Measurements from ENCODE around the gene RNF11.
"Not testable (repeated sequence)": the region's sequence is repeated elsewhere in the genome, so short reads cannot be mapped to it uniquely, and the experiment has no call there.

The RNF11 gene

DNA sequence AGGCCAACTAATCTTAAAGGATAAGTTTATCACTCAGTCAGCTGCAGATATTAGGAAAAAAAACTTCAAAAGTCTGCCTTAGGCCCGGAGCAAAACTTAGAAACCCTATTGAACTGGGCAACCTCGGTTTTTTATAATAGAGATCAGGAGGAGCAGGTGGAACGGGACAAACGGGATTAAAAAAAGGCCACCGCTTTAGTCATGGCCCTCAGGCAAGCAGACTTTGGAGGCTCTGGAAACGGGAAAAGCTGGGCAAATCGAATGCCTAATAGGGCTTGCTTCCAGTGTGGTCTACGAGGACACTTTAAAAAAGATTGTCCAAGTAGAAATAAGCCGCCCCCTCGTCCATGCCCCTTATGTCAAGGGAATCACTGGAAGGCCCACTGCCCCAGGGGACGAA lies 7.6 kb upstream of the RNF11 start:
- DNase-seq, result not testable (repeated sequence)

DNA sequence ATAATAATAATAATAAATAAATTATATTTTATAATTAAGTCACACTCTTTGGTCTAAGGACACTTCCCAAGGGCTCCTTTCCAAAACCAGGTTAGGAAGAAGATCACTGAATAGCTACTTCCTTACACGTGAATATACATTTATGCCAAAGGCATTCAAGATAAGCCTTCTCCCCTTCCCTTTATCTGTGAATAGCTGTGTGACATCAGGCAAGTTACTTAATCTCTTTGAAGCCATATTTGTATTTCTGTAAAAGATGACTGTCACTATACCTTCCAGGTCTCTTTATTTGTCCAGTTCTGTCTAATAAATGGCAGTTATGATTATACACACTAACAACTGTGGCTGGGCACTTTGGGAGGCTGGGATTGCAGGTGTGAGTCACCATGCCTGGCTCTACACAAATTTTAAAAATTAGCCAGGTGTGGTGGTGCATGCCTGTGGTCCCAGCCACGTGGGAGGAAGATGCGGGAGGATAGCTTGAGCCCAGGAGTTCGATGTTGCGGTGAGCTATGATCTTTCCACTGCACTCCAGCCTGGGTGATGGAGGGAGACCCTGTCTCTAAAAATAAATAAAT lies 5.5 kb upstream of the RNF11 start:
- DNase-seq, result no peak

DNA sequence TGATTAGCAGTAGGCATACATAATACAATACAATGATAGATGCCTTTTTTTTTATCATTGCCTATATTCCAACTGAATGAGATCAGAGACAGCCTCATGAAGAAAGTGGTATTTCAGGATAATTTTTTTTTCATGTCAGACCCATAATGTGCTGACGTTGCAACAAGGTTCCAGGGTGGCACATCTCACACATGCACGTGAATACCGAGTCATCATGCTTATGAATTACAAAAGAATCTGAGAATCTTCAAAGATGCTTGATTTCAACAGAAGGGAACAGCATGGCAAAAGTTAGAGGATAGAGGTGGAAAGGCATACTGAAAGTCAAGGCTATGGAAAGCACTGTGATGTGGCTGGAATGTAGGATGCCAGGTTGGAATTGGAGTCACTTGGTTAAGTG lies 5.0 kb upstream of the RNF11 start:
- DNase-seq, result no peak

DNA sequence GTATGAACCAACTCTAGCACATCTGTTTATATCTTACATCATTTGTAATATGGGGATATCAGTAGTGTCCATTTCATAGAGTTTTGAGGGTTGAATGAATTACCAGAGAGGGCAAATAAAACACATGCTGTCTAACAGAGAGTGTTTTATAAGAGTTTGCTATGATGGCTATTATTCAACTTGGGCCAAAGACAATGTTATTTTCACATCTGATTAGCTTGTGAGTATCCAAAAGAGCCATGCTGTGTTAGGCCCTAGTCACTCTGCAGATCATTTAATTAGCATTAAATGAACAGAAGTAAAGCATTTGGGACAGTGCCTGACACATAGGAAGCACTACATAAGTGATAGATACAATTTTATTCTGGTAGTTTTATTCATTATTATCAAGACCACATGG lies 4.2 kb upstream of the RNF11 start:
- no peak for DNase-seq

DNA sequence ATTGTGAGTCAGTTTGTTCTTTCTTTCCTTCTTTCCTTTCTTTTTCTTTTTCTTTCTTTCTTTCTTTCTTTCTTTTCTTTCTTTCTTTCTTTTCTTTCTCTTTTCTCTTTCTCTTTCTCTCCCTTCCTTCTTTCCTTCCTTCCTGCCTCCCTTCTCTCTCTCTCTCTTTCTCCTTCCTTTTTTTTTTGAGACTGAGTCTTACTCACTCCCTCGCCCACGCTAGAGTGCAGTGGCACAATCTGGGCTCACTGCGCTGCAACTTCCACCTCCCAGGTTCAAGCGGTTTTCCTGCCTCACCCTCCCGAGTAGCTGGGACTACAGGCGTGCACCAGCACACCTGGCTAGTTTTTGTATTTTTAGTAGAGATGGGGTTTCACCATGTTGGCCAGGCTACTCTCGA lies 1.8 kb upstream of the RNF11 start:
- not testable (repeated sequence) for DNase-seq

DNA sequence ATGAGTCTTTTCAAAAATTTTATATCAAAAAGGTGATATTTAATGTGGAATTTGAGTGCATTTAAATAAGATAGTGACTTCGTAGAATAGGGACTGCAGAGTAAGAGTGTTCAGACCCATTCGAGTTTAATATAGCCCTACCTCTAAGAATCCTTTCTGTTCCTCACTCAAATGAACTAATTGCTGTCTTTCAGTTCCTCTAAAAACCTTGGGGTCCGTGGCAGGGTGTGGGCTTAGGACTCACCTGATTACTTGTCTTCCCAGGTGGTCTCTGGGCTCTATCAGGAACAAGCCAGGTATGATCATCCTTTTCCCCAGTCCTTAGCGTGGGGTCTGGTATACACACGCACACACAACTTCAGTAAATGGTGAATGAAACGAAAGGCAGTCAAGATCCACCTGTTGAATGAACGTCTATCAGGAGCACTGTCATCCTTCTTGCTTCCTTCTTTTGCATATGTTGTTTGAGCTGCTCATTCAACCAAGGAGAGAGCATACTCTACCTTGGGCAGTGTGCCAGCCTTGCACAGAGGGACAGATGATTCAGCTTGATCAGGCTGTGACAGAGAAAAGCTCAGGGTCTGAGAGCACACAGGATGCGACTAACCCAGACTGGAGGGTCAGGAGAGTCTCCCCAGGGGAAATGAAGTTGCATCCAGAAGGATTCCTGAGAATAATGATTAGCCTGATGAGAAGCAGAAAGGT lies 1.2 kb upstream of the RNF11 start:
- peak; percentile 63 for DNase-seq

DNA sequence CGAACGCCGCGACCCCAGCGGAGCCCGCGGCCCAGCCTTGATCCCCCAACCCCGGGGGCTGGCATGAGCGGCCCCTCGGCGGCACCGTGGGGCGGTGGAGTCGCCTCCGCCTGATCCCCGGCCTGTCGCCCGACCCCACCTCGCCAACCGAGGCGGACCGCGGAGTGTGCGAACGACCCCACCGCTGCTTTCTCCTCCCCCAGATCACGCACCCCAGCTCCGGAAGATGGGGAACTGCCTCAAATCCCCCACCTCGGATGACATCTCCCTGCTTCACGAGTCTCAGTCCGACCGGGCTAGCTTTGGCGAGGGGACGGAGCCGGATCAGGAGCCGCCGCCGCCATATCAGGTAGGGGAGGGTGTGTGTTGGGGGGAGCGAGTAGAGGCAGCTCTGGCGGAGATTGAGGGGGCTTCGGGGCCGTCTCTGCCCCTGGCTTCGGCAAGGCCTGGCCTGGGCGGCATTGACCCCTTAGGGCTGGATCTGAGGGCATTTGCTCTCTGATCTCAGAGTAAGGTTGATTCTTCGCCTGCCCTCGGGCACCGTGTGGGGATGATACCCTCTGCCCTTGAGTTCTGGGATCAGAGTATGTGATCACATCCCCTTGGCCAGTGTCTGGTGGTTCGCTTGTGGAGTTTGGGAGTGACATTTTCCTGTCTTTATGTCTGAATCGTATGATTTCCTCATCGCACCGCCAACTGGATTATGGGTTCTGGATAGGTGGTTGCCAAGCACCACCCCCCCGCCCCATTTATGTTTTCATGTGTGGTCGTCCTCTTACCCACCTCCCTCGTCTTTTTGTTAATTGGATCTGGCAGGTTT lies 668 bp downstream of the RNF11 start:
- DNase-seq, result no peak

DNA sequence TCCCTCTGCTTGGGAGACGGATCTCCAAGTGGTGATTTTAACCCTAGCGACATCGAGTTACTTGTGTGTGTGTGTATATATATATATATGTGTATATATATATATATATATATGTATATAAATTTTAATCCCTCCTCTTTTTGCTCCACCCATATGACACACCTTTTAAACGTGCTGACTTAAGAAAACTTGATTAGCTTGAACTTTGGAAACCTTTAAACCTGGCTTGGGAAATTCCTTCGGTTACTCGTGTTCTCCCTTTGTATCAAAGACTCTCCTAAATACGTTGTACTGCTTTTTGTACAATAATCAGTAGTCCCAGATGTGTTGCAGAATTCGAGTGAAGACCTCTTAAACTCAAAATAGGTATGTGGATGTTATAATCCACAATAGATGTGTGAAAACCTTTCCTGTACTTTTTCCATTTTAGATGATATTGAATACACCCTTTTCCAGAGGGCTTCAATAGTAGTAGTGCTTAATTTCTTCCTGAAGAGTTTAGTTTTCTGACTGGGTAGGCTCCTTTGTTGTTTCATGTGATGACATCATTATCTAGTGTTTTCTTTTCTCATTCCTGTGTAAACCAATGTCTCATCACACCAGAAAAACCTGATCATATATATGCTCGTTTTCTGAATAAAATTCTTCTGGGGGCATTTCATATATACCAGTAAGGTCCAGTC lies 1.4 kb downstream of the RNF11 start:
- DNase-seq, result no peak

DNA sequence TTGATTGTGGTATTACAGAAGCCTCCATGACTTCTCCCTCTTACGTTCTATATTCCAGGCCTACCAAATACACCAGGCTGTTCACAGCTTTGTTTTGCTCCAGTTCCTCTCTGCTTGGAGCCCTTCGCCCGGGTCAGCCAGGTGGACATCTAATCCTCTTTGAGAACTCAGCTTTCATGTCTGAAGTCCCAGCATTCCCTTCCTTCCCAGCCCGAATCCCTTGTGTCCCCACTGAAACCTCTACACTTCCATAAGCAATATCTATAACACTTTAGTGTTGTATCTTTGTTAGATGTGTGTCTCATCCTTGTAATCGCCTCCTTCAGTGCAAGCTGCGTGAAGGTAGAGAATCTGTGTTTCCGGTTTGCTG lies 1.9 kb downstream of the RNF11 start:
- no peak for DNase-seq

DNA sequence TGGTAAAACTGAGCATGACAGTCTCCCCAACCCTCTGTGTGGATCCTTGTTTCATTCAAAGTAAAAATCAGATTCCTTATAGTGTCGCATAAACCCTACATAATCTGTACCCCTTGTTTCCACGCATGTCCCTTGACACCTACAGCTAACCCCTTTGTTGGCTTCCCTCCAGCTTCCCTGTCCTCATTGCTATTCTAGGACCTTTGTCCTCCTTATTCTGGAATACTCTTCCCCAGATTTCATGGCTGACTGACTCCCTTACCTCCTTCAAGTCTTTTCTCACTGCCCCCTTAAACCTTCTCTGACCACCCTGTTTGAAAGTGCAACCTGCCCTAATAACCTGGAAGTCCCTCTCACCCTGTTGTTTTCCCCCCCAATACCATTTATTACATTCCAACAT lies 4.0 kb downstream of the RNF11 start:
- DNase-seq, result no peak

DNA sequence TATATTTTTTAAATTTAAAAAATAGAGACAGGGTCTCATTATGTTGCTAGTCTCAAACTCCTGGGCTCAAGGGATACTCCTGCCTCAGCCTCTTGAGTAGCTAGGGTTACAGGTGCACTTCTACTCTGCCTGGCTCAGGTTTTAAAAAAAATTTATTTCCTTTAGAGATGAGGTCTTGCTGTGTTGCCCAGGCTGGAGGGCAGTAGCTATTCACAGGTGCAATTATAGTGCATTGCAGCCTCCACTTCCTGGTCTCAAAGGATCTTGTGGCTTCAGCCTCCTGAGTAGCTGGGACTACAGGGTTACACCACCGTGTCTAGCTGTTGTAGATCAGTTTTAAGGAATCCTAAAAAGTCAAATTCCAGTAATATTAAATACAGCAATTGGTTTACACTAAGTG lies 5.0 kb downstream of the RNF11 start:
- DNase-seq, result no peak

DNA sequence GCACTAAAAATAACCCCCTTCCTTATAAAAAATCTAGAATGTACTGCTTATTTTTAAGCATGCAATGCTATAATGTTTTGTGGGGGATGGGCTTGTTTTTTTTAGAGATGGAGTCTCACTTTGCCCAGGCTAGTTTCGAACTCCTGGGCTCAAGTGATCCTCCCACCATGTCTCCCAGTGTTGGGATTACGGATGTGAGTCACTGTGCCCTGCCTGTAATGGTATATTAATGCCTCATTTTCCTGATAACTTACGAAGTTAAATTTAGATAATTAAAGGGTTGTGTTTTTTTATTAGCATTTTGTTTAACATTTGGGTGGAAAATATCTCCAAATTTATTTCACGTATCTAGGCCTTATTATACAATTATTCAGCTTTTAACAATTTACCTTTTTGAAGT lies 6.5 kb downstream of the RNF11 start:
- no peak for DNase-seq

DNA sequence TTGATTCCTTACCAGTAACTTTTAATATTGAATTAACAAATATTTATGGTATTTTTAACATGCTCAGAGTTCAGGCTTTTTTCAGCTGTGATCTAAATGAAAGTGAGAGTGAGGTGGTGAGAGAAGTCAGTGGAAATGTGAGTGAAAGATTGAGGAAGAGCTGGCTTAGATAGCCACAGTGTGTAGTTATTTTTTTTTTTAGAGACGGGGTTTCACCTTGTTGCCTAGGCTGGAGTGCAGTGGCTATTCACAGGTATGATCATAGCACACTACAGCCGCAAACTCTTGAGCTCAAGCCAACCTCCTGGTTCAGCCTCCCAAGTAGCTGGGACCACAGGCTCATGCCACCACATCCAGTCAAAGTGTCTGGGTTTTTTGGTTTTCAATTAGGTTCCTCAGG lies 10.9 kb downstream of the RNF11 start:
- no peak for DNase-seq

DNA sequence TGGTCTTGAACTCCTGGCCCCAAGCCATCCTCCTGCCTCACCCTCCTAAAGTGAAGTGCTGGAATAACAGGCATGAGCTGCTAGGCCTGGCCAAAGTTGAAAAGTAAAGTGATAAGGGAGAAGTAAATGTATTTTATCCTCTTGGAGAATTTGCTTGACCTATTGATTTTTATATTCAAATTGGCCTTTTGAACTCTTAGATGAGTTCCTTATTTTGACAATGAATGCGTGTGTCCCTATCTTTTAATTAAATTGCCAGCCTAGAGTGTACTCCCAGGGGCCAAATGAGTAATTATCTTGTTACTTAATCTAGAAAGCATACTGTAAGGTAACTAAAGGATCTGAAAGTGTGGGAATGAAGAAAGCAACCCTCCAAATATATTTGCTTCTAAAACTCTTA lies 11.4 kb downstream of the RNF11 start:
- no peak for DNase-seq

DNA sequence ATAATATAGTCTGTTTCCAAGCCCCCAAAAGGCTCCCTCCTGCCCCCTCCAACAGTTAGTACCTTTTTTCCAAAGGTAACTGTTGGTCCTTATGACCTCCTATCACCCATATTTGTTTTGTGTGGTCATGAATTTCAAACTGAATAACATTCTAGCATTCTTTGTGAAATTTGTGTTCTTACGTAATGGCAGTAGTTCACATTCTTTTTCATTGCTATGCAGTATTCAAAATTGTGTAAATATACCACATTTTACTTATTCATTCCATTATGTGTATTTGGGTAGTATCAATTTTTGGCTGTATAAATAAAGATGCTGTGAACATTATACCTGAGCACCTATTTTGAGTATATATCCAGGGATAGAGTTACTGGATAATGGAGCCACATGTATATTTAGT lies 13.4 kb downstream of the RNF11 start:
- DNase-seq, result no peak

DNA sequence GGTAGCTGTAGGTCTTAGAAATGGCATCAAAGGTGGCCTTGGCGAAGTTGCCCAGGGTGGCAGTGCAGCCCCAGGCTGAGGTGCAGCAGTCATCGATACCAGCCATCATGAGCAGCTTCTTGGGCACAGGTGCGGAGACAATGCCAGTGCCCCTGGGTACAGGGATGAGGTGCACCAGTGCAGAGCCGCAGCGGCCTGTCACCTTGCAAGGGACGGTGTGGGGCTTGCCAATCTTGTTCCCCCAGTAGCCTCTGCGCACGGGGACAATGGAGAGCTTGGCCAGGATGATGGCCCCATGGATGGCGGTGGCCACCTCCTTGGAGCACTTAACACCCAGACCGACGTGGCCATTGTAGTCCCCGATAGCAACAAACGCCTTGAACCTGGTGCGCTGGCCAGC lies 14.7 kb downstream of the RNF11 start:
- DNase-seq, result not testable (repeated sequence)

DNA sequence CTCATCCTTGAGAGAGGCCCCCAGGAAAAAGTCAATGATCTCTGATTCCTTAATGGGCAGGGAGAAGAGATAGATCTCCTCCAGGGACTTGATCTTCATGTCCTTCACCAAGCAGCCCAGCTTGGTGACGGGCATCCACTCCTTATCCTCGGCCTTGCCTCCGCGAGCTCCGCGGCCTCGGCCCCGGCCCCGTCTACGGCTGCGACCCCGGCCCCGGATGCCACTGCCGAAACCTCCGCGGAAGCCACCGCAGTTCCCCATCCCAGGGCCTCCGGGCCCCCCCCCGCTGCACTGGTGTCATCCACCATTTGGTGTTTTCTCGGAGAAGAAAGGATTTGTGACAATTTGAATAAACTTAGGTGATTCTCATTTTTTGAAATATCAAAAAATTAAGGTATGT lies 15.1 kb downstream of the RNF11 start:
- not testable (repeated sequence) for DNase-seq

DNA sequence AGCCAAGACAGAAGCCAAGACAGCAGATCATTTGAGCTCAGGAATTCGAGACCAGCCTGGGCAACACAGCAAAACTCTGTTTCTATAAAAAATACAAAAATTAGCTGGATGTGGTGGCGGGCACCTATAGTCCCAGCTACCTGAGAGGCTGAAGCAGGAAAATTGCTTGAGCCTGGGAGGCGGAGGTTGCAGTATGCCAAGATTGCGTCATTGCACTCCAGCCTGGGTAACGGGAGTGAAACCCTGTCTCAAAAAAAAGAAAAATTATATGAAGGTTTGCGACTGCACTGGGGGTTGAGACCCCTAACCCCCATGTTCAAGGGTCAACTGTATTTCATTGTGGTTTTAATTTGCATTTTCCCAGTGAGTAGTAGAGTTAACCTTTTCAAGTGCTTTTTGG lies 16.3 kb downstream of the RNF11 start:
- no peak for DNase-seq

DNA sequence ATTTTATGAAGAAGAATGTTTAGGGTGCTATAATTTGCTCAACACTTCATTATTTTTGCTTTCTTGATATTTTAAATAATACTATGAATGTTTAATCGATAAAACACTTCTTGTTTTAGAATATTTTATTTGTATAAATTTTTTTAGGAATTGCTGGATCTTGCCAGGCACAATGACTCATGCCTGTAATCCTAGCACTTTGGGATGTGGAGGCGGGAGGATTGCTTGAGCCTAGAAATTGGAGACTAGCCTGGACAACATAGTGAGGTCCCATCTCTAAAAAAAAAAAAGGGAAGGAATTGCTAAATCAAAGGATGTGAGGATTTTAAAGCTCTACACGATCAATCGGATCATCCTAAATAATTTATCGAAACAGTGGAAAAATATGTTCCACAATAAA lies 17.6 kb downstream of the RNF11 start:
- no peak for DNase-seq

DNA sequence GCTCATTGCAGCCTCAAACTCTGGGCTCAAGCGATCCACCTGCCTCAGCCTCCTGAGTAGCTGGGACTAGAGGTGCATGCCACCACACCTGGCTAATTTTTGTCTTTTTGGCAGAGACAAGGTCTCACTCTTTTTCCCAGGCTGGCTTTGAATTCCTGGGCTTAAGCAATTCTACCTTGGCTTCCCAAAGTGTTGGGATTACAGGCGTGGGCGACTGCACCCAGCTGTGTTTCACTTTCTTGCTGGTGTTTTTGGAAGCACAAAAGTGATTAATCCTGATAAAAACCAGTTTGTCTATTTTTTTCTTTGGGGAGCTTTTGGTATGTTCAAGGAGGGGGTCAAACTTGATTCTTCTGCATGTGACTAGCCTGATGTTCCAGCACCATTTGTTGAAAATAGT lies 19.3 kb downstream of the RNF11 start:
- no peak for DNase-seq

DNA sequence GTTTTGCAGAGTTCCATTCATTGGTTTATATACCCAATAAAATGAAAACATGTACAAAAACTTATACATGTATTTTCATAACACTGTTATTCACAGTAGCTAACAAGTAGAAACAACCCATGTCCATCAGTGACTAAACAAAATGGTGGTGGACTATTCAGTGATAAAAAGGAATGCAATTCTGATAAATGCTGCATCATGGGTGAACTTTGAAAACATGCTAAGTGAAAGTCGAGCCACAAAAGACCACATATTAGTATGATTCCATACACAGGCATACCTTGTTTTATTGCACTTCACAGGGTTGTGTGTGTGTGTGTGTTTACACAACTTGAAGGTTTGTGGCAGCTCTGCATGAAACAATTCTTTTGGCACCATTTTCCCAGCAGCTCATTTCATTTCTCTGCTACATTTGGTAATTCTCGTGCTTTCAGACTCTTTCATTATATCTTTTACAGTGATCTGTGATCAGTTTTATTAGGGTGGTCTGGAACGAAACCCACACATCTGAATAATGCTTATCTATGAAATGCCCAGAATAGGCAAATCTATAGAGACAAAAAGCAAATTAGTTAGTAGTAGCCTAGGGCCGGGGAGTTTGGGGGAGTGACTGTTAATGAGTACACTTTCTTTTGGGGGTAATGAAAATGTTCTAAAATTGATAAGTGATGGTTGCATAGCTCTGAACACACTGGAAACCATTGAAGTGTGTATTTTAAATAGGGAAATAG lies 27.2 kb downstream of the RNF11 start:
- no peak for DNase-seq

DNA sequence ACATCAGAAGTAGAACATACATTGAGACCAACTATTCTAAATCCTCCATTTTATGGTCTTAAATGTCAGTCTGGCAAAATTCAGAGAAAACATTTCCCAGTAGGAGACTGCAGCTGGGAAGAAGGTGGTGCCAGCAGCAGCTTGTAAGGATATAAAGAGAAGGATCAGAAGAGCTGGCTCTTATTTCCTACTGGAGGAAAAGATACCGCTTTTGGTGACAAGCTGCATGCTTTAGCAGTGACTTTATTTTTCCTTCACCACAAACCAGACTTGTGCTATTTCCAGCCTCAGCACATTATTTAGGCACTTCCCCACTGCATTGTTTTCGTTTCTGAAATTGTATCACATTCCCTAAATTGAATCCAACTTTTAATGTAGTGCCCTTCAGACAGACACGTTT lies 28.4 kb downstream of the RNF11 start:
- no peak for DNase-seq

DNA sequence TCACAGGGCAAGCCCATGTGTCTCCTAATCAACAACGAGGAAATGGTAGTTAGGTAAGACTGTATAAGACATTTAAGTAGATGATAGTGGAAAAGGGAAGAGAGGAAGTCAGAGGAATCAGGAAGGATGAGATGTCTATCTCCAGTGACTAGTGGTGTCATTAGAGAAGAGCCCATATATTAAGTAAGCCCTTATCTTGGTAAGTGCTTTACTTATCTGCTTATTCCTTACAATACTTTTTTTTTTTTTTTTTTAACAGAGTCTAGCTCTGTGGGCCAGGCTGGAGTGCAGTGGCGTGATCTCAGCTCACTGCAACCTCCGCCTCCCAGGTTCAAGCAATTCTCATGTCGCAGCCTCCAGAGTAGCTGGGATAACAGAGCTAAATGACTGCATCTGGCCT lies 29.5 kb downstream of the RNF11 start:
- no peak for DNase-seq

Data from DMS 273 treated with DMSO at 0.1 percent for 48 hours (cell line).